Adrenal gland (tissue), 12 donors: Measurements from ENCODE around the gene TLNRD1. TPM values are rescaled to one million over a fixed set of nuclear protein-coding genes. Genes with fewer than 3 reads are reported as not detected.
A peak's percentile ranks its signal among the peaks of the same experiment; 100 is the strongest.

ENCODE experiments used
- DNase-seq, 7 donors: peaks; one replicate each; pipeline ENCODE4 v3.0.0-alpha.2; 2019 to 2020
- H3K27ac ChIP-seq, 5 donors: fragments of 200-600 bp; sonication (generic) in 4 of 5; 1 replicate in 3 of 5; 2 replicates in 2 of 5; pipeline versions ENCODE4 v1.5.1 to v1.8.0; 2016 to 2020; ENCODE audit warnings: mild to moderate bottlenecking in 1 of 5
- H3K27me3 ChIP-seq: fragments of 200-600 bp; 2 replicates; pipeline ENCODE4 v1.8.0; 2021
- H3K36me3 ChIP-seq, 2 donors: fragments of 200-600 bp; replicated peaks in 1 of 2; 1 replicate in 1 of 2; 2 replicates in 1 of 2; pipeline versions ENCODE4 v1.5.1 to v1.8.0; 2018 to 2022
- H3K4me1 ChIP-seq, 2 donors: fragments of 200-600 bp; replicated peaks in 1 of 2; 1 replicate in 1 of 2; 2 replicates in 1 of 2; pipeline versions ENCODE4 v1.5.1 to v1.8.0; 2018 to 2021
- H3K4me3 ChIP-seq, 4 donors: fragments of 200-600 bp; sonication (generic) in 3 of 4; one replicate each; pipeline ENCODE4 v1.5.1; 2016 to 2018
- H3K9me3 ChIP-seq, 3 donors: fragments of 200-600 bp; sonication (generic) in 1 of 3; replicated peaks in 1 of 3; 1 replicate in 2 of 3; 2 replicates in 1 of 3; pipeline versions ENCODE4 v1.5.1 to v1.8.0; 2016 to 2021
- POLR2A ChIP-seq, 2 donors: fragments of 450-650 bp; IDR thresholded peaks; one replicate each; pipeline ENCODE4 v1.6.1; 2017; ENCODE audit warnings: antibody characterized with exemption in 2 of 2, mild to moderate bottlenecking in 2 of 2, moderate library complexity in 1 of 2
- WGBS, 4 donors: extraction: QIAGEN DNeasy Blood & Tissue Kit in 2 of 4; methylation state at CpG; one replicate each; pipeline versions ENCODE4 v1.1.5 to v1.1.7; 2013 to 2017; 5-methylcytosine and 5-hydroxymethylcytosine counted together
- intact Hi-C, 2 donors: fragments of 100-400 bp; cut with DNase I; formaldehyde crosslinking; loops; one replicate each; pipeline versions ENCODE4 v1.14.1 to v1.15.0; 2022 to 2023
- polyA plus RNA-seq, 3 donors: library from polyadenylated mRNA; stranded (reverse); fragments of 200-250 nt in 2 of 3; fragments of 350-450 nt in 1 of 3; fragmentation: Illumina TruSeq in 1 of 3; extraction: RNeasy Lipid Tissue Mini Kit (QIAGEN cat#74804) in 1 of 3; gene quantifications; one replicate each; pipeline ENCODE4 v1.2.3, GENCODE V29; 2013 to 2014
- total RNA-seq, 9 donors: library from RNA; depleted of rRNA in 4 of 9; stranded (reverse); fragments of >200 nt in 4 of 9; fragments of 120-200 nt in 1 of 9; fragmentation: NEBNext Ultra II Directional in 1 of 9; extraction: Animal tissue kit (Norgen Biotek cat#: 25700) in 1 of 9; gene quantifications; one replicate each; pipeline versions ENCODE4 v1.1.0 to v1.2.4, GENCODE V29; 2013 to 2023
- TF ChIP-seq, protein P1 (sequence below), 6 experiments: fragments of 450-650 bp in 4 of 6; fragments of 200-600 bp in 2 of 6; sonication (generic) in 1 of 6; IDR thresholded peaks; 1 replicate in 5 of 6; 2 replicates in 1 of 6; pipeline versions ENCODE4 v1.5.1 to v1.8.0; 2016 to 2021; ENCODE audit warnings: antibody characterized with exemption in 6 of 6, mild to moderate bottlenecking in 2 of 6, moderate library complexity in 1 of 6
- donor health status: healthy with polysubstance abuse.
- donor health status: Bipolar disorder and iron deficiency.
- donor health status: DM: yes; HTN: yes; CAD: no.
- donor health status: DM: no; HTN: no; CAD: no.
- donor health status: DM: no; HTN: no; CAD: no.
- donor health status: DM: yes; HTN: yes; CAD: no.

Gene TLNRD1
- total and polyA plus RNA-seq, 12 donors: 4.3 to 30.8 (median 19.1) TPM

DNA sequence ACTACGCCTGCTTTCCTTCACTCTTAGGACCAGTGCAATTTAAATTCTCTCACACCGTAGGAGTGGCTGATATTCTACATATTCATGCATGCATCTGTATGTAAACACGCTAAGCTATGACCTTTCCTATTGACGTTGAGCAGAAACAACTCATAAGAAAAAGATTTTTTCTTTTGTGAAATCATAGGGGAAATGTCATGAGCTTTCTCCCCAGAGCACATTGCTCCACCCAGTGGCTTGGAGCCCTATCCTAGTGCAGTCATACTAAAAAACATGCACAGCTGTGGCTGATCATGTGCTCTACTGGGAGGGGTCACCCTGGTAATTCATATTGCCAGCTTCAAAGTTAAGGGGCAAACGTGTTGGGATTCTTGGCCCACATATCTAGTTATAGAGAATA lies 9.3 kb upstream of the TLNRD1 start:
- TF ChIP-seq, protein P1, sequence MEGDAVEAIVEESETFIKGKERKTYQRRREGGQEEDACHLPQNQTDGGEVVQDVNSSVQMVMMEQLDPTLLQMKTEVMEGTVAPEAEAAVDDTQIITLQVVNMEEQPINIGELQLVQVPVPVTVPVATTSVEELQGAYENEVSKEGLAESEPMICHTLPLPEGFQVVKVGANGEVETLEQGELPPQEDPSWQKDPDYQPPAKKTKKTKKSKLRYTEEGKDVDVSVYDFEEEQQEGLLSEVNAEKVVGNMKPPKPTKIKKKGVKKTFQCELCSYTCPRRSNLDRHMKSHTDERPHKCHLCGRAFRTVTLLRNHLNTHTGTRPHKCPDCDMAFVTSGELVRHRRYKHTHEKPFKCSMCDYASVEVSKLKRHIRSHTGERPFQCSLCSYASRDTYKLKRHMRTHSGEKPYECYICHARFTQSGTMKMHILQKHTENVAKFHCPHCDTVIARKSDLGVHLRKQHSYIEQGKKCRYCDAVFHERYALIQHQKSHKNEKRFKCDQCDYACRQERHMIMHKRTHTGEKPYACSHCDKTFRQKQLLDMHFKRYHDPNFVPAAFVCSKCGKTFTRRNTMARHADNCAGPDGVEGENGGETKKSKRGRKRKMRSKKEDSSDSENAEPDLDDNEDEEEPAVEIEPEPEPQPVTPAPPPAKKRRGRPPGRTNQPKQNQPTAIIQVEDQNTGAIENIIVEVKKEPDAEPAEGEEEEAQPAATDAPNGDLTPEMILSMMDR (IDR thresholded peaks at IDR 0.05): no peak
- no peak for TF ChIP-seq POLR2A (IDR thresholded peaks at IDR 0.05)
- Histone ChIP-seq H3K9me3 (no peaks in the 10 kb centered on the region), H3K27me3 (no peaks in the 10 kb centered on the region), H3K4me3 (no peak overlapping the region), H3K36me3 (no peaks in the 10 kb centered on the region), H3K4me1 (peaks cover 21 to 24% of the 10 kb centered on the region in 2 donors), H3K27ac (peak overlapping the region in 2 of 5 donors; percentile 35 to 89)
- DNase-seq: peak in 4 of 7 donors; percentile 36 to 48 (median 41)
- intact Hi-C loops: loop anchor here (10.0 kb wide), 2 partner anchors 113 to 323 kb away; no protein-coding TSS in a partner anchor
- 64 to 71% (median 66%) methylated on average over 5 of the region's 5 CpGs for WGBS, 4 donors

DNA sequence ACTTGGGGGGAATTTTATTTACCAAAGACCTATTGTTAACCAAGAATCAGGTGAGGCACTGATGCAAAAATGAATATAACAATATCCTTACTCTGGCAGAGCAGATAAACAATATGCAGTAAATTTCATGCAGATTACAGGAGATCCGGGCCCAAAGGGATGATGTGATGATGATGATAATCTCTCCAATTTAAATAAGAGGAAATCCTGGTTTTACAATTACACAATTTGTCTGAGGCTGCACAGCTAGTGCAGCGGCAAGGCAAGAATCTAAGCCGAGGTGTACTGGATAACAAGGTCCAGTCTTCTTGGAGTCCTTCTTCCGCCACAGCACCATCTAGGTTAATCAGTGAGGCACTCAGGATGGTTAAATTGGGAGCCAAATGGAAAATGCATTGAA lies 8.7 kb upstream of the TLNRD1 start:
- 82 to 92% (median 83%) methylated on average over 4 of the region's 4 CpGs for WGBS, 4 donors
- Histone ChIP-seq H3K27ac (peak overlapping the region in 1 of 5 donors; percentile 3), H3K4me1 (peaks cover 18 to 21% of the 10 kb centered on the region in 2 donors), H3K27me3 (no peaks in the 10 kb centered on the region), H3K9me3 (no peaks in the 10 kb centered on the region), H3K4me3 (no peak overlapping the region), H3K36me3 (no peaks in the 10 kb centered on the region)
- DNase-seq: no peak
- intact Hi-C loops: loop anchor here (10.0 kb wide), 2 partner anchors 113 to 323 kb away; no protein-coding TSS in a partner anchor
- TF ChIP-seq, protein P1 (IDR thresholded peaks at IDR 0.05): no peak
- no peak for TF ChIP-seq POLR2A (IDR thresholded peaks at IDR 0.05)

DNA sequence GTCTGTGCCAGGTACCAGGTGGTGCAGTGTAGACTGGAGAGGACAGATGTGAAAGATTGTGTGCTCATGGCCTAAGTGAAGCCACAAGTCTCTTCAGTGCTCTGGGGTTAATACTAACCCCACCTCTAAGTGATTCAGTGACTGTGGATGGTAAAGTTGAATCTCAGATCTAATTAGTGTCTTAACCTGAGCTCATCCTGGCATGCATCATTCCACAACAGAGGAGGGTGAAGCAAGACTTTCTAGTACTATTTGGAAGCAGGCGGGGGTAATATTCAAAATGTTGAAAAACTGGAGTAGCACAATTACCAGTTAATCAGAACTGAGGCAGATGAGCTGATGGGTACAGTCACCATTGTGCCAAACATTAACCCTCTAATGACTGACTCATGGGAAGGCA lies 8.3 kb upstream of the TLNRD1 start:
- intact Hi-C loops: loop anchor here (10.0 kb wide), 2 partner anchors 112 to 322 kb away; no protein-coding TSS in a partner anchor
- H3K9me3 ChIP-seq: no peaks in the 10 kb centered on the region
- H3K4me3 ChIP-seq: no peak overlapping the region
- no peaks in the 10 kb centered on the region for H3K27me3 ChIP-seq
- no peak overlapping the region for H3K27ac ChIP-seq
- no peaks in the 10 kb centered on the region for H3K36me3 ChIP-seq
- no peak for DNase-seq
- TF ChIP-seq, protein P1 (IDR thresholded peaks at IDR 0.05): no peak
- 88 to 100% (median 100%) methylated on average over 1 of the region's 1 CpG for WGBS, 4 donors
- peaks cover 14 to 21% of the 10 kb centered on the region in 2 donors for H3K4me1 ChIP-seq

DNA sequence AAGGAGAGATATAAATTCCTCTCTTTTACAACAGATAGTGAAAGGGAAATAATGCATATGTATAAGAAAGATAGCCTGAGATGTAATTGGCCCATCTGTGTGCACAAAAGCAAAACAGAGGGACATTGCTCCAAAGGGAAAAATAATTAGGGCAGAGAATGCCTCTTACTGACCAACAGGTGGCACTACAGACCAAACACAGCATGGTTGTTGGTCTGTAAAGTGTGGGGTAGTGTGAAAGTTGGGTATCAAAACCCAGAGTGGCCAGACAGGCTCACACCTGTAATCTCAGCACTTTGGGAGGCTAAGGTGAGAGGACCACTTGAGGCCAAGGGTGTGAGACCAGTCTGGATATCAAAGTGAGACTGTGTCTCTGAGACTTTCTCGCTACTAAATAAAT lies 4.5 kb upstream of the TLNRD1 start:
- H3K27ac ChIP-seq: no peak overlapping the region
- intact Hi-C loops: loop anchor here (10.0 kb wide), 2 partner anchors 109 to 319 kb away; no protein-coding TSS in a partner anchor
- WGBS, 4 donors: 98 to 100% (median 100%) methylated on average over 1 of the region's 1 CpG
- H3K27me3 ChIP-seq: no peaks in the 10 kb centered on the region
- no peak for DNase-seq
- H3K36me3 ChIP-seq: no peaks in the 10 kb centered on the region
- H3K4me3 ChIP-seq: no peak overlapping the region
- H3K4me1 ChIP-seq: peaks cover 0 to 9% of the 10 kb centered on the region in 2 donors
- TF ChIP-seq, protein P1 (IDR thresholded peaks at IDR 0.05): peak in 5 of 6 experiments; percentile 26 to 44 (median 43)
- no peak for TF ChIP-seq POLR2A (IDR thresholded peaks at IDR 0.05)
- H3K9me3 ChIP-seq: no peaks in the 10 kb centered on the region
